Cerebellar nuclear complex (tissue), 1 donor: ENCODE results near the gene CNTNAP2.

Experiments used
- DNase-seq, 2 experiments: peaks; one replicate each; lab custom pipeline; 2025; lab: John Stamatoyannopoulos, UW

The CNTNAP2 gene

DNA sequence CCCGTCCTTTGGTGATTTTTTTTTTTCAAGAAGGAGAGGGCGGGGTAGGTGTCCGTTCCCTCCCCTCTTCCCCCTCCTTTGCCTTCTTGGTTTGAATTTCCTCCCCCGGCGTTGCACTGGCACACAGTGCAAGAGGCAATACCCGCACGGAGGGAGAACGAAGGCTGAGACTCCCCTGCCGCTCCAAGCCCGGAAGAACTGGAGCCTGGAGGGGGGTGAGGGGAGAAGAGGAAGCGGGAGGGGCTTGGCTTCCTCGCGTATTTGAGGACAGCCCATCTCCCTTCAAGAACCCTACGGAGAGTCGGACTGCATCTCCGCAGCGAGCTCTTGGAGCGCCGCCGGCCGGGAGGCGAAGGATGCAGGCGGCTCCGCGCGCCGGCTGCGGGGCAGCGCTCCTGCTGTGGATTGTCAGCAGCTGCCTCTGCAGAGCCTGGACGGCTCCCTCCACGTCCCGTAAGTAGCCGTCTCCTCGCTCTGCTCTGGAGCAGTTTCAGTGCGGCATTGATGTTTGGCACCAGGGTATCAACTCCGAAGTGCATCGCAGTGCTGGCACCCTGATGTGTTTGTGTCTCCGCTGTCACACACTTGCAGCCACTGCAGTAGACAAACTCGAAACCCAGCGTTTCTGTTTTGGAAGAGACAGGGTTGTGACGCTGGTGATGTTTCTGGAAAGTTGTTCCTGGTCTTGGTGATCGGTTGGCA, at the start of gene CNTNAP2:
Gene CNTNAP2 (plus strand): TSS at position 281 of the 702 bp plus-strand sequence. CDS start 76 bp downstream, at position 357.
- peak in 1 of 2 experiments; percentile 32 for DNase-seq

GRCh38 chr7:146067880-146068279, 48.7 kb upstream of the CNTNAP2 start:
- no peak for DNase-seq

GRCh38 chr7:146074195-146074765, 42.3 kb upstream of the CNTNAP2 start:
- DNase-seq: no peak

GRCh38 chr7:146076344-146076743, 40.3 kb upstream of the CNTNAP2 start:
- no peak for DNase-seq

- no peak for DNase-seq
Observed at GRCh38 chr7:146084086-146084485, 32.5 kb upstream of the CNTNAP2 start.

GRCh38 chr7:146090023-146090645, 26.5 kb upstream of the CNTNAP2 start:
- DNase-seq: no peak

DNA sequence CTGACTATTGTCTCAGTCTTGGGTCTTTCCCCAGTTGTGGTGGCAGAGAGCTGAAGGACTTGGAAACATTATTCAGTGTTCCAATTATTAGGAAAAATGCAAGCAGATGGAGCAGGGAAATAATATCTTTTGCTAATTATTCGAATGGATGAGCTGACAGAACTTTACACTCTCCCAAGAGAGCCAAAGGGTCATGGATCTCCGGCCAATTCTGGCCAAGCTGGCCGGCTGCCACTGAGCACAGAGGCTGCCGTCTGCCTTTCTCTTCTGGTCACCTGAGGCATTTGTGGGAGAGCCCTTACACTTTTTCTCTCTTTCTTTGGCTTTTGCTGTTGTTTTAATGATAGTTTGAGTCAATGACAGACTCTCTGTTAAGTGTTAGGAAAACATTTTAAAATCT, 22.2 kb upstream of the CNTNAP2 start:
- no peak for DNase-seq

GRCh38 chr7:146096994-146097393, 19.6 kb upstream of the CNTNAP2 start:
- DNase-seq: no peak

- no peak for DNase-seq
Observed at GRCh38 chr7:146106319-146106718, 10.3 kb upstream of the CNTNAP2 start.

- no peak for DNase-seq
Observed at GRCh38 chr7:146112755-146113154, 3.8 kb upstream of the CNTNAP2 start.

DNA sequence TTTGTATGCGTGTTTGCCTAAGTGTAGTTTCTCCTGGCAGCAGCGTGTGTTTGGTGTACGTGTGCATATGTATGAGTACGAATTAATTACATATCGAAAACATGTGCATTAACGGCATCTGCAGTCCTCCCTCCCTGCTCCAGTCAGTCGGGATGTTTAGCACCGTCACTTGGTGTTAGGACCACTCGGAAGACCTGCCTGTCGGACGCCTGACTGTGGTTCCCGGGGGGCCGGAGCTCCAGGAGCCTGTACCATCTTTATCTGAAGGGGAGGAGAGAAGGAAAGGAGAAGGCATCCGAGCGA, 1.1 kb upstream of the CNTNAP2 start:
- DNase-seq: no peak

DNA sequence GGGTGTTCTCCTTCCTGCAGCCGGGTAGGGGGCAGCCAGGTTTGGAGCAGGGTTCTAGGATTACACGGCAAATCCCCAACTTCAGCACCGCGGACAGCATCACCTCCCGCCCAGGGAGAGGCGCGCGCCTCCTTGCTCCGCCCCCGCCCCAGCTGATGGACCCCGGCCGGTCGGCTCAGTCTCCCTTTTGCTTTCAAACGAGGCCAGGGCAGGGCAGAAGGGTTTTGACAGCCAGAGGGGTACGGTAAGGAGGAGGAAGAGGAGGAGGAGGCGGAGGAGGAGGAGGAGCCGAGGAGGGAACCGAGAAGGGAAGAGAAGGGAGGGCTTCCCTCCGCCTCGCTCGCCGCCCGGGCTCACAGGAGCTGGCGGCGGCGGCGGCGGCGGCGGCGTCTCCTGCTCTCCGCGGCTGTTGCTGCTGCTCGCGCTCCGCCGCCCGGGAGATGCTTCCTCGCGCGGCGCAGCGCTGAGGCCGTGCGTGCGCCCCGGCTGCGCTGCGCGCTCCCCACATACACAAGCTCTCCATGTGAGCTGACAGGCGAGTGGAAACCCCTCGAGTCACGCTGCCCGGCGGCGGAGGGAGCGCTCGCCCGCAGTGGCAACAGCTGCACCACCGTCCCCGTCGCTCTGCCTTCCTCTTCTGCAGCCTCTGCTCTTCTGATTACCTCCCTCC, 615 bp upstream of the CNTNAP2 start:
- peak in 1 of 2 experiments; percentile 35 for DNase-seq

- DNase-seq: no peak
Observed at GRCh38 chr7:146117576-146117975, 975 bp downstream of the CNTNAP2 start.

DNA sequence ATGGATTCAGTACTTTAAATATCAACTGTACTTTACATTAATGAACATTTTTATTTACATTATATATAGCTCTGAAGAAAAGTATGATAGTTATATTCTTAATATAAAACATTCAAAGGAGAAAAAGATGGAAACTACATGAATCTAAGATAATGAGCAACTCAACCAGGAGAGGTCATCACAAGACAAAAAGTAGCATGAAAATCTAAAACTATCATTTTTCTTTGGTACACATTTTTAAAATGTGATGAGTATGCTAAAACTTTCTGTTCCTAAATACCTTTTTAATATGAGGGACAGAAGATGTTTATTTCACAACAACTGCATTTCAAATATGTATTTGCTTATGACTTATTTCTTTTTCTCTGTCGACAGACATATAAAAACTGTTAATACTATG, 2.4 kb downstream of the CNTNAP2 start:
- no peak for DNase-seq

GRCh38 chr7:146123715-146124114, 7.1 kb downstream of the CNTNAP2 start:
- no peak for DNase-seq

DNA sequence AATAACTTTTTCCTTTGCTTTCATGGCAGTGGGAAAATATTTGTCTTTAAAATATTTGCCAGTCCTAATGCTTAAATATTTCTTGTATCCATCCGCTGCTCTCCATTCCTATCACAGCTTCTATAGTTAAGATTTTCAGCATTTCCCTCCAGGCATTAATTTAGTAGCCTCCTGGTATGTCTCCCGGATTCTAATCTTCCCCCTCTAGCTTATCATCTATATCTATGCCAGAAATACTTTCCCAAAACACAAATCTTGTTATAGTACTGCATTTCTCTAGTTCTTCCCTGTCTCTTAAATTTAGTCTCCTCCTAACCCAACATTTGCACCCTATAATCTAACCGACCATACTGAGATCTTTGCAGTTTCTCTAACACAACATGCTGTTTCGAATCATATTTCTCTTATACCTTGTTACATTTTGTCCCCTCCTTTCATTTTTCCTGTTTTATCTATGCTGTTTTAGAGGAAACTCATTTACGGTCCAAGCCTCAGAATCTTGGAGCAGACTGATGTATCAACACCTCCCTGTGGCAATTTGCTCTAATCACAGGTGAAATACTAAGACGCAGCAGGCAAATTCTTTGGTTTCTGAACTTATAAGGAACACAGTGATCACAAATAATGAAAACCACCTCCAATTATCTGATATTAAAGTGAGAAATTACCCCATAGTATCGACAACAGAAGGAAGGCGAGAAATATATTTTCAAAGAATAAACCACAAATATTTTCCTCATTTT, 10.3 kb downstream of the CNTNAP2 start:
- DNase-seq: no peak

- DNase-seq: no peak
Observed at GRCh38 chr7:146129296-146129695, 12.7 kb downstream of the CNTNAP2 start.

DNA sequence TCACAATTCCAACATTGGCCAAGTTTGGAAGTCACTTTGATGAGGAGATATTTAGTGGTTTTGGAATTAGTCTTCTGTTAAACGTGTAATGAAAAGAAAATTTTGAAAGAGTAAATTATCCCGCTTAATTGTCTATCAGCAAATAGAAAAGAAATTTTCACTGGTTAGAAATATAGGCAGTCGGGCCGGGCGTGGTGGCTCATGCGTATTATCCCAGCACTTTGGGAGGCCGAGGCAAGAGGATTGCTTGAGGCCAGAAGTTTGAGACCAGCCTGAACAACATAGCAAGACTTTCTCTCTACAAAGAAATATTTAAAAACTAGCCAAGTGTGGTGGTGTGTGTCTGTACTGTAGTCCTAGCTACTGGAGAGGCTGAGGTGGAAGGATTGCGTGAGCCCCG, 13.4 kb downstream of the CNTNAP2 start:
- no peak for DNase-seq

DNA sequence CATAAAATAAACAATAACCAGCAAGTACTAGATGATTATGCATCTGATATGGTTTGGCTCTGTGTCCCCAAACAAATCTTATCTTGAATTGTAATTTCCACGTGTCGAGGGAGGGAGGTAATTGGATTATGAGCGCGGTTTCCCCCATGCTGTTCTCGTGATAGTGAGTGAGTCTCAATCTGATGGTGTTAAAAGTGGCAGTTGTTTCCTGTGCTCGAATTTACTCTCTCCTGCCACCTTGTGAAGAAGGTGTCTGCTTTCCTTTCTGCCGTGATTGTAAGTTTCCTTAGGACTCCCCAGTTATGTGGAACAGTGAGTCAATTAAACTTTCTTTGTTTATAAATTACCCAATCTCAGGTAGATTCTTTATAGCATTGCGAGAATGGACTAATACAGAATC, 15.1 kb downstream of the CNTNAP2 start:
- DNase-seq: no peak

DNA sequence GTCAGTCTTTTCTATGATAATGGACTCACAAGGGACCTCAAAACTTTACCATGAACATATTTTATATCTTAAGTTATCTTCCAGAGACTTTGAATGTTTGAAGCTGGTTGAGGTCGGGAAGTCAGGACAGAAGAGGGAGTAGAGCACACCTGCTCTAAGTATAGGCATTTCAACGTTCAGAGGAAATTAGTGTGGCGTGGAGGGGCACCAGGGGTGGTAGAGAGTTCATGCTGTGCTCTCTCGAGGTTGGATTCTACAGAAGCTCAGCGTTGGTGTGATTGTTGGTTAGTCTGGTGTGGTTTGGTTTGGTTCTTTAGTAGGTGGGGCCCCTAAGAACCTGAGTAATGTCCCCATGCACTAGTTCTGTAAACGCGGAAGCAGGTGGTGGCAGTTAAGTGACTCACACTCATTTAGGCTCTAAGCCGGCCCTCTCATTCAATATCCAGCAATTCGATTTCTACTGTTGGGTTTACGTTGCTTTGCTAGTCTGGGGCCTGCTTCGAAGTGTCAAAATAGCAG, 19.8 kb downstream of the CNTNAP2 start:
- DNase-seq: no peak

DNA sequence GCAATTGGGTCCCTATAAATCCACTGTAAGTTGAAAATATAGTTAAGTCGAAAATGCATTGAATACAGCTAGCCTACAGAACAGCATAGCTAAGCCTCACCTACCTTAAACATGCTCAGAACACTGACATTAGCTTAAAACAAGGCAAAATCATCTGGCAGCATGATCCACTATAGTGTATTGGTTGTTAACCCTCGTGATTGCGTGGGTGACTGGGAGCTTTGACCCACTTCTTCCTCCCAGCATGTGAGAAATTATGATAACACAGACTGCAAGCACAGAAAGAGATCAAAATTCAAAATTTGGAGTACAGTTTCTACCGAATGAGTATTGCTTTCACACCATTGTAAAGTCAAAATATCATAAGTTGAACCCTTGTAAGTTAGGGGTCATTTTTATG, 22.3 kb downstream of the CNTNAP2 start:
- no peak for DNase-seq

GRCh38 chr7:146146831-146147486, 30.4 kb downstream of the CNTNAP2 start:
- no peak for DNase-seq
